Ovary (tissue), 3 donors: Measurements from ENCODE around the gene LMOD3.

Source experiments
- EP300 ChIP-seq: sonication (generic); formaldehyde crosslinking; IDR thresholded peaks from one replicate; pipeline ENCODE4 v1.6.1; 2017; ENCODE audit warnings: antibody characterized with exemption
- POLR2A ChIP-seq: fragments of 450-650 bp; IDR thresholded peaks from one replicate; pipeline ENCODE4 v1.6.1; 2017; ENCODE audit warnings: antibody characterized with exemption, mild to moderate bottlenecking, moderate library complexity
- TF ChIP-seq, protein P1 (sequence below), 3 donors: fragments of 450-650 bp in 2 of 3; fragments of 200-600 bp in 1 of 3; IDR thresholded peaks; one replicate each; pipeline versions ENCODE4 v1.5.1 to v1.8.0; 2016 to 2022; ENCODE audit warnings: antibody characterized with exemption in 3 of 3, mild to moderate bottlenecking in 1 of 3
- donor health status: DM: no; HTN: no; CAD: no.

DNA sequence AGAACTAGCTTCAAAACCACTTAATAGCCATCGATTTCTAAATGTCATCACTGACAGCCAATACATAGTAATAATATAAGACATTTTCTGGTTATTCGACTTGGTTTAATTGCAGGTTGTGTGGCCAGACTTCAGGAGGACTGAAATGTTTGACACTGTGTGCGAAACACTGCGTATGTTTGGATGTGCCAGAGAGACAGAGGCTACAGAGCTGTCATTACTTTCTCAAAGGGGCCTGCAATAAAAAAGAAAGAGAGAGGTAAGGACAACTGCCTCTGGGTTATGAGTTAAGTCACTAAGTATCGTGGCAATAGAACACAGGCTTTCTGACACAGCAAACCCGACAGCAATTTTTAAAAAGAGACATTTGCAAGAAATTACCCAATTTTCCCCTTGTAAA lies 882 bp downstream of the LMOD3 start:
- TF ChIP-seq, protein P1, sequence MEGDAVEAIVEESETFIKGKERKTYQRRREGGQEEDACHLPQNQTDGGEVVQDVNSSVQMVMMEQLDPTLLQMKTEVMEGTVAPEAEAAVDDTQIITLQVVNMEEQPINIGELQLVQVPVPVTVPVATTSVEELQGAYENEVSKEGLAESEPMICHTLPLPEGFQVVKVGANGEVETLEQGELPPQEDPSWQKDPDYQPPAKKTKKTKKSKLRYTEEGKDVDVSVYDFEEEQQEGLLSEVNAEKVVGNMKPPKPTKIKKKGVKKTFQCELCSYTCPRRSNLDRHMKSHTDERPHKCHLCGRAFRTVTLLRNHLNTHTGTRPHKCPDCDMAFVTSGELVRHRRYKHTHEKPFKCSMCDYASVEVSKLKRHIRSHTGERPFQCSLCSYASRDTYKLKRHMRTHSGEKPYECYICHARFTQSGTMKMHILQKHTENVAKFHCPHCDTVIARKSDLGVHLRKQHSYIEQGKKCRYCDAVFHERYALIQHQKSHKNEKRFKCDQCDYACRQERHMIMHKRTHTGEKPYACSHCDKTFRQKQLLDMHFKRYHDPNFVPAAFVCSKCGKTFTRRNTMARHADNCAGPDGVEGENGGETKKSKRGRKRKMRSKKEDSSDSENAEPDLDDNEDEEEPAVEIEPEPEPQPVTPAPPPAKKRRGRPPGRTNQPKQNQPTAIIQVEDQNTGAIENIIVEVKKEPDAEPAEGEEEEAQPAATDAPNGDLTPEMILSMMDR (IDR thresholded peaks at IDR 0.05) = no peak
- no peak for TF ChIP-seq POLR2A
- no peak for TF ChIP-seq EP300
